Stimulated activated CD8-positive, alpha-beta memory T cell treated with anti-CD3 and anti-CD28 coated beads, Interleukin-12 subunit alpha, Interleukin-12 subunit beta, amount 100 ng/mL, for 24 hours (primary cell): ENCODE measurements around the gene ZDHHC21.
"Not testable (repeated sequence)": the region's sequence is repeated elsewhere in the genome, so short reads cannot be mapped to it uniquely, and the experiment has no call there.

Experiments
- DNase-seq: peaks from one replicate; pipeline ENCODE4 v3.0.0-alpha.2; 2020; ENCODE audit errors: extremely low read depth

ZDHHC21 gene

GRCh38 chr9:14686168-14686567 is 7.1 kb downstream of the ZDHHC21 start:
- no peak for DNase-seq

GRCh38 chr9:14682616-14683015 is 10.6 kb downstream of the ZDHHC21 start:
- DNase-seq, result not testable (repeated sequence)

GRCh38 chr9:14678776-14679175 is 14.5 kb downstream of the ZDHHC21 start:
- no peak for DNase-seq

GRCh38 chr9:14677872-14678271 is 15.4 kb downstream of the ZDHHC21 start:
- DNase-seq, result no peak

GRCh38 chr9:14677396-14677795 is 15.8 kb downstream of the ZDHHC21 start:
- DNase-seq, result no peak

GRCh38 chr9:14674630-14675029 is 18.6 kb downstream of the ZDHHC21 start:
- no peak for DNase-seq

- DNase-seq, result no peak
Measured at GRCh38 chr9:14671377-14671776, 21.9 kb downstream of the ZDHHC21 start.

GRCh38 chr9:14670718-14671117 is 22.5 kb downstream of the ZDHHC21 start:
- DNase-seq, result no peak

- not testable (repeated sequence) for DNase-seq
Measured at GRCh38 chr9:14664022-14664421, 29.2 kb downstream of the ZDHHC21 start.

GRCh38 chr9:14662060-14662453 is 31.2 kb downstream of the ZDHHC21 start:
- DNase-seq, result no peak

- DNase-seq, result no peak
Measured at GRCh38 chr9:14661421-14662059, 31.7 kb downstream of the ZDHHC21 start.

- no peak for DNase-seq
Measured at GRCh38 chr9:14660721-14661120, 32.5 kb downstream of the ZDHHC21 start.

- DNase-seq, result no peak
Measured at GRCh38 chr9:14654932-14655331, 38.3 kb downstream of the ZDHHC21 start.

- DNase-seq, result no peak
Measured at GRCh38 chr9:14653511-14653910, 39.7 kb downstream of the ZDHHC21 start.

- no peak for DNase-seq
Measured at GRCh38 chr9:14652729-14653377, 40.4 kb downstream of the ZDHHC21 start.

GRCh38 chr9:14650596-14650995 is 42.6 kb downstream of the ZDHHC21 start:
- DNase-seq, result no peak

- DNase-seq, result no peak
Measured at GRCh38 chr9:14645648-14646047, 47.6 kb downstream of the ZDHHC21 start.

- DNase-seq, result no peak
Measured at GRCh38 chr9:14640967-14641366, 52.3 kb downstream of the ZDHHC21 start.

GRCh38 chr9:14640294-14640693 is 52.9 kb downstream of the ZDHHC21 start:
- DNase-seq, result no peak

GRCh38 chr9:14633906-14634565 is 59.2 kb downstream of the ZDHHC21 start:
- no peak for DNase-seq

GRCh38 chr9:14633148-14633547 is 60.1 kb downstream of the ZDHHC21 start:
- DNase-seq, result no peak

- DNase-seq, result no peak
Measured at GRCh38 chr9:14627513-14627912, 65.7 kb downstream of the ZDHHC21 start.

GRCh38 chr9:14618836-14619420 is 74.3 kb downstream of the ZDHHC21 start:
- no peak for DNase-seq
